Kidney epithelial cell (primary cell): Measurements from ENCODE around the gene GNAZ. TPM values are rescaled to one million over a fixed set of nuclear protein-coding genes. Genes with fewer than 3 reads are reported as not detected.

ENCODE experiments used
- DNase-seq: peaks from one replicate; pipeline ENCODE4 v3.0.0-alpha.2; 2010; ENCODE audit warnings: low read depth
- H3K27me3 ChIP-seq: 2 replicates; pipeline ENCODE4 v1.6.0; 2011; ENCODE audit warnings: low read length; ENCODE audit not compliant: control insufficient read depth, insufficient read depth
- H3K36me3 ChIP-seq: 2 replicates; pipeline ENCODE4 v1.5.1; 2011; ENCODE audit warnings: low read length; ENCODE audit not compliant: control insufficient read depth, insufficient read depth
- H3K4me3 ChIP-seq: 2 replicates; pipeline ENCODE4 v1.5.1; 2011; ENCODE audit warnings: low read depth, mild to moderate bottlenecking, control low read depth, low read length
- CTCF ChIP-seq: IDR thresholded peaks from 2 replicates; pipeline ENCODE4 v1.5.1; 2011; ENCODE audit warnings: mild to moderate bottlenecking, moderate library complexity, low read length, control low read depth, inconsistent platforms; ENCODE audit not compliant: insufficient read depth, poor library complexity, severe bottlenecking
- total RNA-seq: library from RNA; depleted of rRNA; stranded (reverse); fragments of >200 nt; gene quantifications from 2 replicates; pipeline ENCODE4 v1.2.3, GENCODE V29; 2015

GNAZ gene
- total RNA-seq, 1 donor from 2014 or later = 9.2 TPM

DNA sequence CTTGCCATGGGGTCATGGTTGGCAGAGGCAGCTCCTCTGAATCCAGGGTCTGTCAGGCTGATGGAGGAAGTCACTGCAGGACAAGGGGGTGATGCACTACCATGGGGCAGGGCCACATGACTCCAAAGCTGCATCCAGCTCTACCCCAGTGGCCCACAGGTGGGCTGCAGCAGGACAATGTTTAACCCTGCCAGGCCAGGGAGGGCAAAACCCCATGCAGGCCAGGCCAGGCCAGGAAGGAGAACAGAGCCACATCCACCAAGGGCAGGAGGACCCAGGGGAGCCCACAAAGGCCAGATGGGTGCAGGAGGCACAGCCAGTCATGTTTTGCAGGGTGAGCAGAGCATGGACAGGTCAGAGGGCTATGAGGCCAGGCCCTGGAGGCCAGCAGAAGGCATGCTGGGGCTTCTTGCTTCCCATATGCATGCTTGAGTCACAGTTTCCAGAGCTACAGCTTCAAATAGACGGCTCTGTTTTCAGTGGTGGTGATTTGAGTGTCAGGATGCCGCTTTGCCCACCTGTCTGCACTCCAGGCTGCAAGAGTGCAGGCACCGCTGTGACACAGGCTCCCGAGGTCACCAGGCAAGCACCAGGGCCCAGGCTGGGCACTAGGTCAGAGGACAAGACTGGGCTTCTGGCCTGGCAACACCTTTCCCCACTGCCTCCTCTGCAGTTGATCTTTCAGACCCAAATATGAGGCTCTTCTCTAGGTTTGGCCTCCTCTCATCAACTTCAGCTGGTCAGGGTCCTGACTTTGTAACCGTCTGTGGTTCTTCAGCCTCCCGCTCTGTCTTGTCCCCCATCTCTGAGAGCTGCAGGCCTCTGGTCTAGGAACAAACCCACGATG is 48.6 kb downstream of the GNAZ start:
- no peaks in the 10 kb centered on the region for H3K36me3 ChIP-seq
- no peak for DNase-seq
- H3K4me3 ChIP-seq = no peak overlapping the region
- H3K27me3 ChIP-seq = no peaks in the 10 kb centered on the region
- TF ChIP-seq CTCF = no peak

- H3K27me3 ChIP-seq = no peaks in the 10 kb centered on the region
- H3K36me3 ChIP-seq = no peaks in the 10 kb centered on the region
- H3K4me3 ChIP-seq = no peak overlapping the region
- DNase-seq = no peak
- no peak for TF ChIP-seq CTCF
These were observed 49.4 kb downstream of the GNAZ start for GRCh38 chr22:23119494-23120414.

DNA sequence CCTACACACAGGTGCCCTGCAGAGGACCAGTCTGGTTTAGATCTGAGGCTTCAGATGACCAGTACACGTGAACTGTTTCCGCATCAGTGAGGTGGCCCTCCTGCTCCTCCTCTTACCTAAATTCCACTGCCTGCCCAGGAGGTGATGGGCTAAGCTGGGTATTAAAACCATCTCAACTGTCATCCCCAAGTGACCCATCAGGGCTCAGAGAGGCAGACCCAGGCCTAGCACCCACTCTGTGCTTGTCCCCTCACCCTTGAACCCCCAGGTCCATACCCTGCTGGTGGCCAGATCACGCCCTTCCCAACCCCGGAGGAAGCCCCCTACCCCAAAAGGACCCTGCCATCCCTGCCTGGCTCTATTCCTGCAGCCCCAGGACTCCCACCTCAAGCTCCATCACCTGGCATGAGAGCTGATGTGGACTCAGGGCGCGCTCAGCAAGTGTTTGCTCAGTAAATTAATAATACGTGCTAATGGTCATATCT is 50.1 kb downstream of the GNAZ start:
- Histone ChIP-seq H3K36me3 (no peaks in the 10 kb centered on the region), H3K27me3 (no peaks in the 10 kb centered on the region), H3K4me3 (no peak overlapping the region)
- DNase-seq = no peak
- TF ChIP-seq CTCF = no peak

- TF ChIP-seq CTCF = no peak
- no peak for DNase-seq
- Histone ChIP-seq H3K4me3 (no peak overlapping the region), H3K36me3 (no peaks in the 10 kb centered on the region), H3K27me3 (no peaks in the 10 kb centered on the region)
These were observed 50.7 kb downstream of the GNAZ start for GRCh38 chr22:23121000-23121421.

DNA sequence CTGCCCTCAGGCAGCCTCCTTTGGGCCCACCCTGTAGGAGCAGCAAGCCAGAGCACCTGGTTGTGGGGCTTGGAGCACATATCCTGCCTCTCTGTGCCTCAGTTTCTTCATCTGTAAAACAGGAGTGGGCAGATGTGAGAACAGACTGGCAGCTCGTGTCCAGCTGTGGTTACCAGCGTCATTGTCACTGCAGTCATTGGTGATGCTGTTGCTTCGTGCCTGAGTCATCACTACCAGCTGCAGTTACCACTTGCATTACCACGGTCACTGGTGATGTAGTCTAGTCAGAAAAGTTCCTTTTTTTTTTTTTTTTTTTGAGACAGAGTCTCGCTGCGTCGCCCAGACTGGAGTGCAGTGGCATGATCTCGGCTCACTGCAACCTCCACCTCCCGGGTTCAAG is 51.1 kb downstream of the GNAZ start:
- Histone ChIP-seq H3K27me3 (no peaks in the 10 kb centered on the region), H3K4me3 (no peak overlapping the region), H3K36me3 (no peaks in the 10 kb centered on the region)
- TF ChIP-seq CTCF = no peak
- no peak for DNase-seq
